ENCODE data around the gene GPC6.

GPC6 gene

GRCh38 chr13:93686399-93686798, 459.8 kb downstream of the GPC6 start:
- DNase-seq (ENCODE audit: low read depth): no peak

- DNase-seq (ENCODE audit: low read depth): no peak
These were observed 460.7 kb downstream of the GPC6 start for GRCh38 chr13:93687261-93687660.

- no peak for DNase-seq (ENCODE audit: low read depth)
These were observed 462.7 kb downstream of the GPC6 start for GRCh38 chr13:93689333-93689732.

GRCh38 chr13:93690139-93690538, 463.5 kb downstream of the GPC6 start:
- DNase-seq (ENCODE audit: low read depth): no peak

GRCh38 chr13:93698016-93698613, 471.5 kb downstream of the GPC6 start:
- no peak for DNase-seq (ENCODE audit: low read depth)

- DNase-seq (ENCODE audit: low read depth): no peak
These were observed 473.5 kb downstream of the GPC6 start for GRCh38 chr13:93700115-93700514.

- DNase-seq (ENCODE audit: low read depth): no peak
These were observed 481.9 kb downstream of the GPC6 start for GRCh38 chr13:93708308-93709075.

GRCh38 chr13:93709506-93710244, 483.1 kb downstream of the GPC6 start:
- DNase-seq (ENCODE audit: low read depth): no peak

- DNase-seq (ENCODE audit: low read depth): no peak
These were observed 487.6 kb downstream of the GPC6 start for GRCh38 chr13:93714171-93714570.

- DNase-seq (ENCODE audit: low read depth): no peak
These were observed 489.3 kb downstream of the GPC6 start for GRCh38 chr13:93715866-93716265.

- no peak for DNase-seq (ENCODE audit: low read depth)
These were observed 490.0 kb downstream of the GPC6 start for GRCh38 chr13:93716623-93717022.

GRCh38 chr13:93721483-93721882, 494.9 kb downstream of the GPC6 start:
- DNase-seq (ENCODE audit: low read depth): no peak

- no peak for DNase-seq (ENCODE audit: low read depth)
These were observed 496.7 kb downstream of the GPC6 start for GRCh38 chr13:93723316-93723715.

GRCh38 chr13:93724187-93724586, 497.6 kb downstream of the GPC6 start:
- no peak for DNase-seq (ENCODE audit: low read depth)

- DNase-seq (ENCODE audit: low read depth): no peak
These were observed 499.8 kb downstream of the GPC6 start for GRCh38 chr13:93726173-93726957.

GRCh38 chr13:93727211-93728141, 500.9 kb downstream of the GPC6 start:
- no peak for DNase-seq (ENCODE audit: low read depth)

GRCh38 chr13:93729383-93729782, 502.8 kb downstream of the GPC6 start:
- no peak for DNase-seq (ENCODE audit: low read depth)

- DNase-seq (ENCODE audit: low read depth): no peak
These were observed 504.2 kb downstream of the GPC6 start for GRCh38 chr13:93730780-93731179.

GRCh38 chr13:93732186-93732585, 505.6 kb downstream of the GPC6 start:
- DNase-seq (ENCODE audit: low read depth): no peak

- no peak for DNase-seq (ENCODE audit: low read depth)
These were observed 509.5 kb downstream of the GPC6 start for GRCh38 chr13:93736081-93736480.

GRCh38 chr13:93736909-93737308, 510.3 kb downstream of the GPC6 start:
- DNase-seq (ENCODE audit: low read depth): no peak
